ENCODE measurements around the gene SLFN5. TPM values are rescaled to one million over a fixed set of nuclear protein-coding genes. Genes with fewer than 3 reads are reported as not detected.

The SLFN5 gene
- total RNA-seq, 1 donor from 2014 or later = 18.2 TPM

GRCh38 chr17:35315971-35316370 is 73.1 kb downstream of the SLFN5 start:
- no peak for DNase-seq (ENCODE audit: low spot score)
- no peak for TF ChIP-seq CTCF (IDR thresholded peaks at IDR 0.05; ENCODE audit: unreplicated experiment)
- Mint-ChIP-seq H3K9me3 (ENCODE audit: unreplicated experiment) (no peaks in the 10 kb centered on the region), H3K27me3 (ENCODE audit: unreplicated experiment) (peaks cover 8% of the 10 kb centered on the region), H3K4me1 (ENCODE audit: unreplicated experiment) (peaks cover 8% of the 10 kb centered on the region), H3K27ac (ENCODE audit: unreplicated experiment) (no peak overlapping the region), H3K36me3 (ENCODE audit: low read depth, unreplicated experiment) (no peaks in the 10 kb centered on the region), H3K4me3 (ENCODE audit: unreplicated experiment) (no peak overlapping the region)

- H3K4me1 Mint-ChIP-seq (ENCODE audit: unreplicated experiment) = no peaks in the 10 kb centered on the region
Observed at GRCh38 chr17:35322749-35323148, 79.9 kb downstream of the SLFN5 start.

More at GRCh38 chr17:35322749-35323148, 79.9 kb downstream of the SLFN5 start:
- peaks cover 21% of the 10 kb centered on the region for H3K36me3 Mint-ChIP-seq (ENCODE audit: low read depth, unreplicated experiment)
- TF ChIP-seq CTCF (IDR thresholded peaks at IDR 0.05; ENCODE audit: unreplicated experiment) = no peak
- DNase-seq (ENCODE audit: low spot score) = no peak
- H3K27ac Mint-ChIP-seq (ENCODE audit: unreplicated experiment) = no peak overlapping the region
- H3K27me3 Mint-ChIP-seq (ENCODE audit: unreplicated experiment) = peaks cover 4% of the 10 kb centered on the region
- no peak overlapping the region for H3K4me3 Mint-ChIP-seq (ENCODE audit: unreplicated experiment)
- H3K9me3 Mint-ChIP-seq (ENCODE audit: unreplicated experiment) = no peaks in the 10 kb centered on the region

Other genes with a start within 250 kb of the SLFN5 start
- 20.6 TPM for gene RFFL, start 179.4 kb upstream of the SLFN5 start, total RNA-seq (ENCODE audit: unreplicated experiment)
- 16.3 TPM for gene RAD51D, start 123.2 kb upstream of the SLFN5 start, total RNA-seq (ENCODE audit: unreplicated experiment)
- gene FNDC8, start 121.5 kb upstream of the SLFN5 start, total RNA-seq (ENCODE audit: unreplicated experiment) = not detected
- gene NLE1, start 100.8 kb upstream of the SLFN5 start, total RNA-seq (ENCODE audit: unreplicated experiment) = 16.7 TPM
- 1.9 TPM for gene UNC45B, start 95.3 kb upstream of the SLFN5 start, total RNA-seq (ENCODE audit: unreplicated experiment)
- not detected for gene SLC35G3, start 48.7 kb upstream of the SLFN5 start, total RNA-seq (ENCODE audit: unreplicated experiment)
- gene SLFN11, start 130.5 kb downstream of the SLFN5 start, total RNA-seq (ENCODE audit: unreplicated experiment) = 0.26 TPM
- gene SLFN12, start 189.4 kb downstream of the SLFN5 start, total RNA-seq (ENCODE audit: unreplicated experiment) = 25.7 TPM
- 9.1 TPM for gene SLFN13, start 205.7 kb downstream of the SLFN5 start, total RNA-seq (ENCODE audit: unreplicated experiment)